Islet precursor cell (in vitro differentiated cells): ENCODE measurements around the gene BACH2.
A peak's percentile ranks its signal among the peaks of the same experiment; 100 is the strongest.
"Not testable (repeated sequence)": the region's sequence is repeated elsewhere in the genome, so short reads cannot be mapped to it uniquely, and the experiment has no call there.

Source experiments
- DNase-seq: peaks from one replicate; pipeline ENCODE4 v3.0.0-alpha.2; 2018

BACH2 gene

DNA sequence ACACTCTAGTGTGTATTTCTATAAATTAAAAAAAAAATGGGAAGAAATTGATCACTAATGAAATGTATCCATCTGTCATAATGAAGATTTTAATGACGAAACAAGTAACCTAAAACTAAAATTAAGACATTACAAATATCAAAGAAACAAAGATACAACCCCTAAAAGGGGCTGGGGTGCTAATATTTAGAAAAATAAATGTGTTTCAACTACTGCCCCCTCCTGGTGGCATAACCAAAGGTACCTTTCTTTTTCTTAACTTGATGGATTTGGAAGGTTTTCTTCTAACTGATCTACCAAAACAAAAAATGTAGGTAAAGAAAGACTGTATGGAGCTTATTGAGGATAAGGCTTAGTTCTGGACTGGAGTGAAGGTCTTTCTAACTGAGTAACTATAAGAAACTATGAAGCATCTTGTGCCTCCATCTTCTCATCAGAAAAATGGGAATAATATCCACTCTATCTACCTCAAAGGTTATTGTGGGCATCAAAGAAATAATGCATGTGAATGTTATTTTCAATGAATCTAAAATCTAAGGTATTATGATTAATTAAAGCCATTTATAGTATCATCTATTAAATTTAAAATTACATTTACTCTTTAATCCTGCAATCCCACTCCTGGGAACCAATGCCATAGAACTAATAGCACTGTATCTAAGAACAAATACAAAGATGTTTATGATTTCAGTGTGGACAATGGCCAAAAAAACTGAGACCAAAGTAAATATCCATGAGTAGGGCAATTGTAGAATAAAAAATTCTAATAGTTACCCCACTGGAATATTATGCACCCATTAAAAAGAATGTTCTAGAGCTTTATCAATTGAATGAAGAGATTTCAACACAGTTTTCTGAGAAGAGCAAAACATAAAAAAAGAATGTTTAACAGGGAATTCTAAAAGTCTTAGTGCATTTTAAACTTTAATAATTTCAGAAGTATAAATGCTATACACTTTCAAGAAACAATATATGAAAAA, 117.2 kb downstream of the BACH2 start:
- DNase-seq: no peak

DNA sequence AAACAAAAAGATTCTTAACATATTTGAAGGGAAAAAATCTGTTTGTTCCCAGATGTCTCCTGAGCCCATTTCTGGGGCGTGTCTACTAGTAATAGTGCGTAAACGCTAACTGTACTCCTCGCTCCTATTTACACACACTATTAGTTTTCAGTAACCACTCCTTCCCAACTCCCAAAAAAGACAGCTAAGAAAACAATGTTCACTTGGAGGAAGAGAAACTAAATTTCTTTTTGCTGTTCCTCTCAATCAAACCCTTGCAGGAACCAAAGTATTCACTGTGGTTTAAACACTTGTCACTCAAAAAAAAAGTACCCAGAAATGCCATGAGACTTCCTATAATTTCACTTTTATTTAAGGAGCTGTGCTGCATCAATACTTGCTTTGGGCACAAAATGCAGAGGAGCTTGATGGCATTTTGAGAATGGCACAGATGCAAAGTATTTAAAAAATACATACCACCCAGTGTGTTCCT, 118.2 kb downstream of the BACH2 start:
- no peak for DNase-seq

DNA sequence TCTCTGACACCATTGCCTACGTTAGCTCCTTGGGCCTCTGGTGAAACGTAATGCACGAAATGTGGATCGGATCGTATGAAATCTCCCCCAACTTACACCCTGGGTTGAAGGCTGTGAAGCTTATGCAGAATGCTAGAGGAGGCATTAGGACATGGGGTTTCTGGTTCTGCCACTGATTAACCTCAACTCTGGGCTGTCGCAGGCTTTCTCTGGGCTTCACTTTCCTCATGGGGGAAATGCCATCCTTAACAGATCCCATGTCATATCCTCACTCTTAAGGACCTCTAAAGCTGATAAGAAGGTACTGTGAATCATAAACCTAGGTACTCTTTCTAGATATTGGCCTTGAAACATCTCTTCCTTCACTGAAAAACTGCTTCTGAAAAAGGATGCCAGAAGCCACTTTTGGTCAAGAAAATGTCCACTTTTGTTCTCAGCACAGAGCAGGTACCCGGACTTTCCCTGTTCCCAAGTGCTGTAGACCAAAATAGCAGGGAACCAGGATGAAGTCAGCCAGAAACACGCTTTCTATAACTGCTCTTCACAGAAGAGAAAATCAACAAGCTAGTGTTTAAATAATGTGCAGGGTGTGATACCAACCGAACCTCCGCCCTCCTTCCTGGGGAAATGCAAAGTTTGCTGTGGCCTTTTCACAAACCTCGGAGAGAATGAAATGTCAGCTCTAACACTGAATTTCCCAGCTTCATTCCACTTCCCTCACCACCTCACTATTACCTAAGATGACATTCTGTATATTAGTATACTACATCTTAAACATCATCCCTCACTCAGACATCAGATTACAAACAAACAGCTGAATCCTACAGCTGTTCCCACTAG, 118.9 kb downstream of the BACH2 start:
- no peak for DNase-seq

DNA sequence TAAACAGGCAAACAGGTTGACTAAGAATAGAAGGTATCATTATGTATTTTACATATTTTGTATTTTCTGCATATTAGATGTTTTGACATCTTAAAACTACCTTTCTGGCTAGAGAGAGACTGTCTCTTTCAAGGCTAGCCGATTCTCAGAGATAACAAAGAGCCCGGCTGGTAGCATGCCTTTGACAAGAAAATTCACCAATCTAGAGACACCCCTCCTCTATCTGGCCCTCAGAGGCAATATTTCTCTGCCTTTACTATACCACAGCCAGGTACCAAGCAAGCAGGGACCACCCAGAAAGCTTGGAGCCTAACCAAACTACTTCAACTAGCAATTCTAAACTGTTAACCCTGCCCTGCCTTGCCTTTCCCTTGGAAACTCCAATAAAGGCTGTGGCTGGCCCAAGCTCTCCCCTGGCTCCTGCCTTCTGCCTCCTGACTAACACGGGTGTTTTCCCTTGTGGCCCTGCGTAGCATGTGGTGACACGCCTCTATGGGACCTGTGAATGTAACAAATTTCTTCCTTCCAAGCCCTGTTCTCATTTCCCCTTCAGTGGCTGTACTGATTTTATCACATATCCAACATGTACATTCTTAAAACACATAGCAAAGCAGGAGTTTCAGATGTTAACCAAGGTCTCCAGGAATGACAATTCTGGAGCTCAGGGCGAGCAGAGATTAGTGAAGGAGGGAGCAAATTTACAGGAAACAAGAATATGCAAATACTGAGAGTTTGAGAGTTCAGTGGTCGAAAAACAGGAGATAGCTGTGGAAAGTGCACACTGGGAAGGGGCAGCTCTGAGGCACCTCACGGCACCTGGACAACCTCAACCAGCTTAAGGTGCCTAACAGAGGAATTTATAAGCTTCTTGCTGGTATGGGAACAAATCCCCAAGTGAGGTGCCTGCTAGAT, 120.8 kb downstream of the BACH2 start:
- no peak for DNase-seq

DNA sequence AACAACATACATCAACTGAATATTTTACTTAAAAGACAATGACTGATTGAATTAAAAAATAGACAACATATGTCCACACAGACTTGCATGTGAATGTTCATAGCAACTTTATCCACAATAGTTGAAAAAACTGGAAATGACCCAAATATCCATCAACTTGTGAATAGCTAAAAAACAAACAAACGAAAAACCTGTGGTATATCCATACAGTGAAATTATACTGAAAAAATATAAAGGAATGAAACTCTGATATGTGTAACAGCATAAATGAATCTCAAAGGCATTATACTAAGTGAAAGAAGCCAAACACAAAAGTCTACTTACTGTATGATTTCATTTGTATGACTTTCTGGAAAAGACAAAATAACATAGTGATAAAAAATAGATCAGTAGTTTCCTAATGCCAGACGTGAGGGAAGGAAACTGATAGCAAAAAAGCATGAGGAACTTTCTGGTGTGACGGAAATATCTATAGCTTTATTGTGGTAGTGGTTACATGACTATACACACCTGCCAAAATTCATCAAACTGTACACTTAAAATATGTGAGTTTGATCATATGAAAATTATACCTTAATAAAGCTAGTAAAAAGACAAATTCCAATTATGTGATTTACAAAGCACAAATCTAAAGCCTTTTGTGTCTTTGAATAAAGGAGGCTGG, 123.2 kb downstream of the BACH2 start:
- DNase-seq: no peak

DNA sequence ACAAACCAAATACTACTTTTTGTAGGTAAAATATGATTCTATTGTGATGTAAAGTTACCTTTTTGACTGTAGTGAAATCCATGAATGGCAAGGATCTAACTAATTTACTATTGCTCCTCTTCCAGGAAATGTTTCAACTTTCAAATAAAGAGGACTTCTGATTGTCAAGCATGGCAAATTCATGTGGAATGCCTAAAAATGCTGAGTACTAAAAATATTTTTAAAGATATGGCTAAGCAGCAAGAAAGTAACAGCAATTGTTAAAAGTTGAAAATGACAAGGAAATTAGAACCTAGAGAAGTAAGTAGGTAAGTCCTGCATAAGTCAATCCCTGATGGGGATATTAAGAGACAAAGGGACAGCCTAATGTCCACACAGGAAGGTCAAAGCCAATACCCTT, 126.0 kb downstream of the BACH2 start:
- DNase-seq: no peak

DNA sequence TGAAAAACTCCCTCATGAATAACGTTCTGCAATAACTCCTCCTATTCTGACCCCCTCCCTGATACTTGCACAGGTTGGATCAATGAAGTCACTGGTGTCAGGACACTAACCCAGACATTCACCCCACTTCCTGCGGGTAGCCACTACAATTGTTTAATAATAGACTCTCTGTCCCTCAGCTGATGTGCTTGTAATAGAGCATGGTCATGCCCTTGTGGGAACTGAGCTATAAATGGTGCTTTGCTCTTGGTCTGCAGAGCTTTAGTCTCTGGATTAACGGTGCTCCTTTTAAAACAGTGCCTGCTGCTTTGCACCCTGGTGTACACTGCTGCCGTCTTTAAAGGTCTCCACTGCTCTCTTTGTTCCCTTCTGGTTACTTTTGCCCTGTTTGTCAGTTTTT, 127.3 kb downstream of the BACH2 start:
- DNase-seq: no peak

DNA sequence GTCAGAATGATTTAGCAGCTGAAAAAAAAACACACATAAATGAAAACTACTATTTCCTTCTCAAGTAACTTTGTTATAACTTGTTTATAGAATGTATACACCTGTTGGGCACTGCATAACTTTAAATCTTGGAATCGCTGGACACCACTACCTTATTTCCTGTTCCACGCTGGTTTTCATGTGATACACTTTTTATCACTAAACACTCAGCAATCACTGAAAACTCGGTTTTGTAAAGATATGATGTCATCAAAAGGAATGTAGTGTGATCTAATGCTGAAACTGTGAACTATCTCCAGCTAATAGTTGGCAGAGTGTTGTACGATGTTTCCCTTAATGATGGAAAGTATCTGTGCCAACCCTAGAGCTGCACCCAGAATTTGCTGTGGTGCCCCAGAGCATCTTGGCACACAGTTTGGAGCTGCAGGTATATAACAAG, 127.9 kb downstream of the BACH2 start:
- no peak for DNase-seq

DNA sequence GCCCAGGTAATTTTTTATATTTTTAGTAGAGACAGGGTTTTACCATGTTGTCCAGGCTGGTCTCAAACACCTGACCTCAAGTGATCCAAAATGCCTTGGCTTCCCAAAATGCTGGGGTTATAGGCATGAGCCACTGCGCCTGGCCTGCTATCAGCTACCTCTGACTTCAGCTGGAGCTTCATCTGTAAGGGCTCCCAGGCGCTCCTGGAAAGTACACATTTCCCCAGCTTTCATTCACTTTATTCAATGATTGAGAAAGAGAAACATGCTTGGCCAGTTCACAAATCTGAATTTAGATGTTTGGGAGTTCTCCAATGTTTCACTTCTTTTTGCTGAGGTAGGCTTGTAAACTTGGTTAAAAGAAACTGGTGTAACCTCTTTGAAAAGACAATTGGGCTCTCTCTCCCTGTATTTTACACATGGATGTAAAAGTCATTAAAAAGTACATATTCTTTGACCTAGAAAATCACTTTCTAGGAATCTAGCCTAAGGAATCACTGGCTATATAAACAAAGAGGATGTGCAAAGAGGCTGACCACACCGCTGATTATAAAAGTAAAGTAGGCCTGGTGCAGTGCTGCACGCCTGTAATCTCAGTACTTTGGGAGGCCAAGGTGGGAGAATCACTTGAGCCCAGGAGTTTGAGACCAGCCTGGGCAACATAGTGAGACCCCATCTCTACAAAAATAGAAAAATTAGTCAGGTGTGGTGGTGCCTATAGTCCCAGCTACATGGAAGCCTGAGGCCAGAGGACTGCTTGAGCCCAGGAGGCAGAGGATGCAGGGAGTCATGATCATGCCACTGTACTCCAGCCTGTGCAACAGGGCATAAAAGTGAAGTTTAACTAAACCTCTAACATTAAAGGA, 128.9 kb downstream of the BACH2 start:
- DNase-seq: no peak

DNA sequence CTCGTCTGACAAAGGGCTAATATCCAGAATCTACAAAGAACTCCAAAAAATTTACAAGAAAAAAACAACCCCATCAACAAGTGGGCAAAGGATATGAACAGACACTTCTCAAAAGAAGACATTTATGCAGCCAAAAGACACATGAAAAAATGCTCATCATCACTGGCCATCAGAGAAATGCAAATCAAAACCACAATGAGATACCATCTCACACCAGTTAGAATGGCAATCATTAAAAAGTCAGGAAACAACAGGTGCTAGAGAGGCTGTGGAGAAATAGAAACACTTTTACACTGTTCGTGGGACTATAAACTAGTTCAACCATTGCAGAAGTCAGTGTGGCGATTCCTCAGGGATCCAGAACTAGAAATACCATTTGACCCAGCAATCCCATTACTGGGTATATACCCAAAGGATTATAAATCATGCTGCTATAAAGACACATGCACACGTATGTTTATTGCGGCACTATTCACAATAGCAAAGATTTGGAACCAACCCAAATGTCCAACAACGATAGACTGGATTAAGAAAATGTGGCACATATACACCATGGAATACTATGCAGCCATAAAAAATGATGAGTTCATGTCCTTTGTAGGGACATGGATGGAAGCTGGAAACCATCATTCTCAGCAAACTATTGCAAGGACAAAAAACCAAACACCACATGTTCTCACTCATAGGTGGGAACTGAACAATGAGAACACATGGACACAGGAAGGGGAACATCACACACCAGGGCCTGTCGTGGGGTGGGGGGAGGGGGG, 130.3 kb downstream of the BACH2 start:
- not testable (repeated sequence) for DNase-seq

DNA sequence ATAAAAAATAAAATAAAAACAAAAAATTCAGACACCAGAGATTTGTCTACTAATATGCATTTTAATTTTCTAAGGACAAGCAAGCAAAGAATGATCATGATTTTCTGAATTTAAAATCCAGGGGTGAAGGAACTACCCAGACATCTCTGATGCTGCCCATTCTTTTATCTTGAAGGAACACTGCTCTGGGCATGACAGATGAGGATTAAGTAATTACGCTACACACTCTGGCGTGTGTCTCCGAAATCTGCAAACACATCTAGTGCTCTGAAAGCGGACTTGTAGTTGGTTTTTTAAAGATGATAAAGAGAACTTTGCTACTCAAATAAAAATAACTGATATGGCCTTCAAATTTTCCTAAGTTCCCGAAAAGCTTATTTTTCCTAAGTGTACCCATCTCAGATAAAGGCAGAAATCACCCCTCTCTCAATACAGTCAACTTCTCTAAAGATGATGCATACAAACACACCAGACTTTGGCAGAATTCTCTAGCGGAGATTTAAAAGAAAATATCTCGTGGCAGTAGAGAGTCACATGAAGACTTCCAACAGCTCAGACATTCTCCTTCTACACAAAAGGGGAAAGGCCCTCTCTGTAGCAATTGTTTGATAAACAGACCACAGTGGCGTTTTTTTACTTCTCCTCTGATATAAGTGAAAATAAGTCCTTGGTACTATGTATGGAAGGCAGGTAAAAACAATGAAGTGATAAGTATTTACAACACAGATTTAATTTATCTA, 133.8 kb downstream of the BACH2 start:
- DNase-seq: no peak

DNA sequence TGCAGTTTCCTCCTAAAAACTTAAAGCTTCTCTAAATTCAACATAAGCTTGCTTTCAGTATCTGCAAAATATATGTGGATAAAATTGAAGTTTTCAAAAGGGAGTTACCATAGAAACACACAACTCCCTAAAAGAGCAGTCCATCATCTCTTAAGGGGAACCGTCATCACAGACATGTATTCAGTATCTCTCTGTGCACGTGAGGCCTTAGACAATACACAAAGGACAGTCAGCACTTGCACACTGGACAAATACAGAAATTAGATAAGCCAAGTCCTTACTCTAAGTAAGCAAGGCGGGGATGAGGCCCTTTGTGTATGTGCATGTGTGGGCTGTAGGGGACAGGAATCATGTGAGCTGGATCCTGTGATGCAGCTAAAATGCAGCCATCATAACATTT, 136.6 kb downstream of the BACH2 start:
- no peak for DNase-seq

DNA sequence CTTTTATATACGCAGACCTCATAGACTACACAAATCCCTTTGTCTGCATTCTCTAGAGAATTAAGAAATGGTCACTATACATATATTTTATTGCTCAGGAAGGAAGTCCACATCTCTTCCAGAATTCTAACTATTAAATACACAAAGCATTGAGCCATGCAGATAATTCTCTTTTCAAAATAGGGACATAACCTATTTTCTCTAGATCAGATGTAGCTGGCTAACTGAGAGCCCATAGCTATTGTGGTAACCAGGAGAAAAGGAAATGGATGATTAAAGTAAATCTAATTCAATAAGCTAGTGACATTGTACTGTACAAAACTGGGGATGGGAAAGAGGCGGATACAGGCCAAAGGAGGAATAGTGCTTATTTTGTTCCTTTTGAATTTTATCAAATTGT, 137.2 kb downstream of the BACH2 start:
- no peak for DNase-seq

DNA sequence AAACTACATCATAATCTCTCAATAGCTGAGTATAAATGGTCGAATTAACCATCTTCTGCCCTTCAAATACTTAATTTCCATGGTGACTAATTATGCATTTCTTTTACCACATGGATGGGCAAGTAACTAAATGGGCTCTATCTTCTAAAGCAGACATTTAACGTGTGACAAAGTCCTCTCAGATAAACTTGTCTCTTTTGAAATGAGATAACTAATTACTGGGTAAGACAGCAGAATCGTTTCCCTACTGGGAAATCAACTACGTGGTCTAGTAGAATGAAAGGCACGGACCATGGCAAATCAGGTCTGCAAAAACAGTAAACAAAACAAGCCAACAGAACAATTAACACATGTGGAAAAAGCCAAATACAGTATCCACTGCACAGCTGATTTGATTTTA, 137.7 kb downstream of the BACH2 start:
- DNase-seq: no peak

DNA sequence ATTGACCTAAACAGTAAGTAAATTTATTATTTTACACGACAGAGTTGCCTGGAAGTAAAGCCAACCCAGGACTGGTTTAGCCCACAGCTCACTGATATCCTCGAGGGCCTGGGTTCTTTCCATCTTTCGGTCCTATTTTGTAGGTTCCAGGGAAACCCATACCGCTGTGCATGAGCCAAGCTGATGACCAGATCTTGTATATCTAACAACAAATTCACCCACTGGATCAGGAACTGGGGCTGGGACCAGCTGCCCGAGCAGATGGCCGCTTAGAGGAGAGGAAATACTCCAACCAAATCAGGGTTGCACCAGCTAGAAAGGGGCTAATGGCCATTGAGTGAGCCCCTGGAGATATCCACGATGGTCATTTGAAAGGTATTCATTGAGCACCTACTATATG, 139.2 kb downstream of the BACH2 start:
- no peak for DNase-seq

DNA sequence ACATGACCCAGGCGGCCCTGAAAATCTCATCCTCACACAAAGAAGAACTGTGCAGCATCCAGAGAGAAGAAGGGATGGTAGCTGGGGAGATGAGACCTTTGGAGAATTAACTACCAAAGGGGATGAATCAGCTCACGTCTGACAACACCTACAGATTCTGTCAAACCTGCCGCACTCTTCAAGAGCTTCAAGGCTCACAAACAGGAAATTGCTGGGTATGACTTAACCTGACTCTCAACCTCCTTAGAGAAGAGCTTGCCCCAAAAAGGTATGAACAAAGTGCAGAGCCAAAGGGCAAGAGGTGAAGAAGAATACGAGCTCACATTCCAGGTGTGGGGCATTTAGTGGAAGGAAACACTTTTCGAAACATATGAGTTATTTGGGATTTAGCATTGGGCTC, 139.8 kb downstream of the BACH2 start:
- DNase-seq: peak; percentile 61

DNA sequence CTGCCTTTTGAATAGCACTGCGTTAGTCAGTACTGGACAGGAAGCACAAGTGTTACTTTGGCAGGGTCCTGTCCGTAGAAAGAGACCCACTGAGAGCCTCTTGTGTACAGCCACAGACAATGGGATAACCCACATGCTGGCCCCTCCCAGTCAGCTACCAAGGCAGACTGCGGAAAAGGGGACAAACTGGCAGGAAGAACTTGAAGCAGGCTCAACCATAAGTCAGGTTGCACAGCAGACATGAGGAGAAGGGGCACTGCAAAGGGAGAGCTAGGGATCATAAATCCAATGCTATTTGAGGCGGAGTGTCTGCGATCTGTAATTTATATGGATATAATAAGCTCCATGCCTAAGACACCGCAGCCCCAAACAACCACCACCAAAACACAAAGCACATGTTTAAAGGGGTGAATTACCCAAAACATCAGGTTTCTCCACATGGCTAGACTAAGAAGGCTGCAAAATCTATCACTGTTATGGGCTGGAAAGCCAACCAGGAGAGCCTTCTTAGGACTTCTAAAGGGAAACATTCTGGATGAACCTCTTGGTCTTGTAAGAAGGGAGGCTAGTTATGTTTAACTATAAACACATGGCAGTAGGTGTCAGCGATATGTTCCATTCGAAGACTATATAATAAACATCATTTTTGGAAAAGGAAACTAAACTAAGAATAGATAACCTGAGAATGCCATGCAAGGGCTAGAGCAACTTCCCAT, 141.7 kb downstream of the BACH2 start:
- no peak for DNase-seq

DNA sequence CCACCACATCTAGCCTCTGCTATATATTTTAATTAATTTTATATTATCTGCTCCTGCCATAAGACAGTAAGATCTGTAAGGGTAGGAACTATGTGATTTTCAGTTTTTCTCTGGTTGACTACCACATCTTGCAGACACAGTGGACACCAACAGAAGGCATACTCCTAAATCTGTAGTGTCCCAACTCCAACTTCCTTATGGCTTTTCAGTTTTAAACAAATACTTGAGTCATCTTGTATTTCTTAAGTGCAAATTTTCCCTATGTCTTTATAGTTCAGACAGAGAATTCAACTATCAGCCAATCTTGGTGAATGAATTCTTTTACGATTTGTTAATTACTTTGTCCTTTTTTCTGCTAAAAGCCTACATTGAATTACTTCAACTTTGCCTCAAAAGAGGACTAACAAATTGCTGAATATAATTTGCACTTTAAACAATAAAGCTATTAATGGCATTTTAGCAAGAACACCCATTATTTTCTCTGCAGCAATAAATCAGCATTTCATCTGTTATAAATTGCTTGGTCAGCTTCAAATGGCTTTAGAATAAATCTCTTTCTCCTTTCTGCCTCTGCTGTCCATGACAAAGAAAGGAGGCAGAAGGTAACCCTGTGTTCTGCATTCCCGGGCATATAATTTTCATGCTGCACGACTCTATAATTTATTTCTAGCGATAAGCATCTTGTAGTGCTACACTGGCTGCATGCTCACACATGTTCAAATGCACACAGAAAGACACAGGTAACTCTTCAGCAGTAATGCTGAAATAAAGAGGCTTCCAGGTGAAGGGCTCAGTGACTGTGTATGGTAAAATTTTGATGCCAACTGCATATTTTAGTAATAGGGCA, 144.8 kb downstream of the BACH2 start:
- no peak for DNase-seq
